ENCODE measurements around the gene UBAC2. TPM values are rescaled to one million over a fixed set of nuclear protein-coding genes. Genes with fewer than 3 reads are reported as not detected.
"Not testable (repeated sequence)": the region's sequence is repeated elsewhere in the genome, so short reads cannot be mapped to it uniquely, and the experiment has no call there.

The UBAC2 gene
- total RNA-seq, 4 donors from 2014 or later = 67.3 to 111 (median 93.8) TPM

- H3K36me3 ChIP-seq = no peaks in the 10 kb centered on the region
- no peak overlapping the region for H3K4me3 ChIP-seq
- H3K27me3 ChIP-seq = no peaks in the 10 kb centered on the region
- H3K9me3 ChIP-seq = no peaks in the 10 kb centered on the region
- TF ChIP-seq POLR2AphosphoS5 (IDR thresholded peaks at IDR 0.05) (no peak), POLR2A (IDR thresholded peaks at IDR 0.05) (no peak), EP300 (IDR thresholded peaks at IDR 0.05) (no peak), CTCF (IDR thresholded peaks at IDR 0.05) (no peak)
- WGBS = 94% methylated on average over 3 of the region's 3 CpGs
- DNase-seq (ENCODE audit: low spot score in 2 of 2) = no peak
- H3K27ac ChIP-seq = no peak overlapping the region
- H3K4me1 ChIP-seq = peaks cover 31% of the 10 kb centered on the region
Observed at GRCh38 chr13:99230991-99231390, 30.3 kb downstream of the UBAC2 start.

GRCh38 chr13:99231721-99232120 is 31.1 kb downstream of the UBAC2 start:
- 80% methylated on average over 1 of the region's 1 CpG for WGBS
- no peaks in the 10 kb centered on the region for H3K36me3 ChIP-seq
- H3K27ac ChIP-seq = no peak overlapping the region
- peaks cover 26% of the 10 kb centered on the region for H3K4me1 ChIP-seq
- DNase-seq (ENCODE audit: low spot score in 2 of 2) = no peak
- H3K27me3 ChIP-seq = no peaks in the 10 kb centered on the region
- TF ChIP-seq POLR2AphosphoS5 (IDR thresholded peaks at IDR 0.05) = no peak
- H3K9me3 ChIP-seq = no peaks in the 10 kb centered on the region
- H3K4me3 ChIP-seq = no peak overlapping the region

GRCh38 chr13:99237981-99238662 is 37.5 kb downstream of the UBAC2 start:
- WGBS = 74% methylated on average over 8 of the region's 8 CpGs
- TF ChIP-seq EP300 (IDR thresholded peaks at IDR 0.05) = no peak
- TF ChIP-seq POLR2A (IDR thresholded peaks at IDR 0.05) = no peak
- no peak for TF ChIP-seq POLR2AphosphoS5 (IDR thresholded peaks at IDR 0.05)
- TF ChIP-seq CTCF (IDR thresholded peaks at IDR 0.05) = no peak
- Histone ChIP-seq H3K4me1 (peaks cover 8% of the 10 kb centered on the region), H3K36me3 (peaks cover 28% of the 10 kb centered on the region), H3K9me3 (no peaks in the 10 kb centered on the region), H3K27me3 (no peaks in the 10 kb centered on the region), H3K4me3 (no peak overlapping the region), H3K27ac (no peak overlapping the region)
- no peak for DNase-seq (ENCODE audit: low spot score in 2 of 2)

- no peaks in the 10 kb centered on the region for H3K27me3 ChIP-seq
- no peak overlapping the region for H3K4me3 ChIP-seq
- no peak for TF ChIP-seq EP300 (IDR thresholded peaks at IDR 0.05)
- TF ChIP-seq POLR2A (IDR thresholded peaks at IDR 0.05) = no peak
- TF ChIP-seq POLR2AphosphoS5 (IDR thresholded peaks at IDR 0.05) = no peak
- TF ChIP-seq CTCF (IDR thresholded peaks at IDR 0.05) = no peak
- H3K4me1 ChIP-seq = no peaks in the 10 kb centered on the region
- no peaks in the 10 kb centered on the region for H3K9me3 ChIP-seq
- no peak for DNase-seq (ENCODE audit: low spot score in 2 of 2)
- H3K36me3 ChIP-seq = peaks cover 23% of the 10 kb centered on the region
- 95% methylated on average over 1 of the region's 1 CpG for WGBS
- no peak overlapping the region for H3K27ac ChIP-seq
Observed at GRCh38 chr13:99246100-99246499, 45.4 kb downstream of the UBAC2 start.

- not testable (repeated sequence) for H3K27ac ChIP-seq; H3K27me3 ChIP-seq; H3K9me3 ChIP-seq; H3K4me1 ChIP-seq; DNase-seq (ENCODE audit: low spot score in 2 of 2); H3K4me3 ChIP-seq
- H3K36me3 ChIP-seq = peaks cover 24% of the 10 kb centered on the region
- WGBS = 97% methylated on average over 3 of the region's 3 CpGs
Observed at GRCh38 chr13:99249178-99249577, 48.5 kb downstream of the UBAC2 start.

GRCh38 chr13:99249606-99250005 is 49.0 kb downstream of the UBAC2 start:
- 94% methylated on average over 2 of the region's 2 CpGs for WGBS
- H3K4me1 ChIP-seq; H3K27ac ChIP-seq; H3K9me3 ChIP-seq; H3K4me3 ChIP-seq; H3K27me3 ChIP-seq; DNase-seq (ENCODE audit: low spot score in 2 of 2): not testable (repeated sequence)
- H3K36me3 ChIP-seq = peaks cover 24% of the 10 kb centered on the region

All from suprapubic skin (tissue), 4 donors.